SH-SY5Y (cell line): Measurements from ENCODE around the gene ZNF362.

Experiments used
- GATA2 ChIP-seq: IDR thresholded peaks from 2 replicates; pipeline ENCODE4 v1.6.1; 2011; ENCODE audit warnings: mild to moderate bottlenecking, low read depth, low read length
- GATA3 ChIP-seq: IDR thresholded peaks from 2 replicates; pipeline ENCODE4 v1.6.1; 2011; ENCODE audit warnings: low read depth, mild to moderate bottlenecking, low read length, moderate library complexity

- TF ChIP-seq GATA2 (no peak), GATA3 (no peak)
Observed at GRCh38 chr1:33234131-33234530, 22.2 kb upstream of the ZNF362 start.
